SK-N-SH treated with all-trans-retinoic acid at 6 μM for 48 hours (cell line): Measurements from ENCODE around the gene NRAP.

Experiments
- ATAC-seq: fragments of 200-7000 bp; cut with Tn5 transposase; 3 replicates; pipeline ENCODE4 v1.9.1; 2020; ENCODE audit warnings: mild to moderate bottlenecking, moderate library complexity
- ARNTL ChIP-seq: fragments of 450-650 bp; formaldehyde crosslinking; IDR thresholded peaks from 2 replicates; pipeline ENCODE4 v1.5.0; 2020; ENCODE audit warnings: low read depth, mild to moderate bottlenecking, moderate library complexity, borderline replicate concordance
- BACH2 ChIP-seq: fragments of 250-450 bp; sonication (Bioruptor Pico); IDR thresholded peaks from 2 replicates; pipeline ENCODE4 v1.9.0; 2021; ENCODE audit warnings: mild to moderate bottlenecking, borderline replicate concordance
- CREB5 ChIP-seq: fragments of 250-450 bp; sonication (Bioruptor Pico); IDR thresholded peaks from 2 replicates; pipeline ENCODE4 v1.5.1; 2020; ENCODE audit warnings: low read depth, mild to moderate bottlenecking, moderate library complexity
- CSDC2 ChIP-seq: fragments of 250-450 bp; sonication (Bioruptor Pico); IDR thresholded peaks from 2 replicates; pipeline ENCODE4 v1.5.0; 2020; ENCODE audit warnings: mild to moderate bottlenecking, moderate library complexity
- CSRNP3 ChIP-seq: fragments of 250-450 bp; sonication (Bioruptor Pico); IDR thresholded peaks from 2 replicates; pipeline ENCODE4 v1.5.1; 2021; ENCODE audit warnings: mild to moderate bottlenecking, moderate library complexity
- ESRRG ChIP-seq: fragments of 250-450 bp; sonication (Bioruptor Pico); IDR thresholded peaks from 2 replicates; pipeline ENCODE4 v1.6.1; 2021; ENCODE audit warnings: mild to moderate bottlenecking
- GLIS3 ChIP-seq: fragments of 250-450 bp; sonication (Bioruptor Pico); IDR thresholded peaks from 2 replicates; pipeline ENCODE4 v1.5.0; 2020; ENCODE audit warnings: mild to moderate bottlenecking, moderate library complexity
- ISL1 ChIP-seq: fragments of 250-450 bp; sonication (Bioruptor Pico); IDR thresholded peaks from 2 replicates; pipeline ENCODE4 v2.1.2; 2022; ENCODE audit warnings: mild to moderate bottlenecking, moderate library complexity
- OSR1 ChIP-seq: fragments of 250-450 bp; sonication (Bioruptor Pico); IDR thresholded peaks from 2 replicates; pipeline ENCODE4 v1.8.0; 2022; ENCODE audit warnings: moderate library complexity, mild to moderate bottlenecking, inconsistent platforms
- PATZ1 ChIP-seq: fragments of 250-450 bp; sonication (Bioruptor Pico); IDR thresholded peaks from 2 replicates; pipeline ENCODE4 v1.8.0; 2020; ENCODE audit warnings: mild to moderate bottlenecking, moderate library complexity, borderline replicate concordance
- POU6F1 ChIP-seq: fragments of 250-450 bp; sonication (Bioruptor Pico); IDR thresholded peaks from 2 replicates; pipeline ENCODE4 v1.8.0; 2021; ENCODE audit warnings: low read depth, mild to moderate bottlenecking, moderate library complexity, borderline replicate concordance
- PPARA ChIP-seq: fragments of 250-450 bp; sonication (Bioruptor Pico); IDR thresholded peaks from 2 replicates; pipeline ENCODE4 v1.5.0; 2020; ENCODE audit warnings: mild to moderate bottlenecking, borderline replicate concordance
- RARB ChIP-seq: fragments of 250-450 bp; sonication (Bioruptor Pico); IDR thresholded peaks from 2 replicates; pipeline ENCODE4 v1.8.0; 2021; ENCODE audit warnings: mild to moderate bottlenecking, moderate library complexity
- SNAI2 ChIP-seq: fragments of 250-450 bp; sonication (Bioruptor Pico); IDR thresholded peaks from 2 replicates; pipeline ENCODE4 v1.5.0; 2020; ENCODE audit warnings: mild to moderate bottlenecking, moderate library complexity
- TCF4 ChIP-seq: fragments of 250-450 bp; sonication (Bioruptor Pico); IDR thresholded peaks from 2 replicates; pipeline ENCODE4 v1.8.0; 2021; ENCODE audit warnings: mild to moderate bottlenecking, moderate library complexity, borderline replicate concordance
- TOX ChIP-seq: fragments of 250-450 bp; sonication (Bioruptor Pico); IDR thresholded peaks from 2 replicates; pipeline ENCODE4 v1.8.0; 2021; ENCODE audit warnings: mild to moderate bottlenecking, moderate library complexity, borderline replicate concordance
- TSHZ2 ChIP-seq: fragments of 250-450 bp; sonication (Bioruptor Pico); IDR thresholded peaks from 2 replicates; pipeline ENCODE4 v1.5.0; 2020; ENCODE audit warnings: mild to moderate bottlenecking, moderate library complexity
- ZC3H10 ChIP-seq: fragments of 250-450 bp; sonication (Bioruptor Pico); IDR thresholded peaks from 2 replicates; pipeline ENCODE4 v1.5.1; 2021; ENCODE audit warnings: mild to moderate bottlenecking, moderate library complexity
- ZFP3 ChIP-seq: fragments of 250-450 bp; sonication (Bioruptor Pico); IDR thresholded peaks from 2 replicates; pipeline ENCODE4 v1.5.0; 2020; ENCODE audit warnings: mild to moderate bottlenecking, moderate library complexity
- ZFP30 ChIP-seq: fragments of 450-650 bp; formaldehyde crosslinking; IDR thresholded peaks from 2 replicates; pipeline ENCODE4 v1.5.0; 2022; ENCODE audit warnings: mild to moderate bottlenecking, moderate library complexity
- ZNF565 ChIP-seq: fragments of 450-650 bp; formaldehyde crosslinking; conservative IDR thresholded peaks from 2 replicates; pipeline ENCODE4 v1.5.0; 2020; ENCODE audit warnings: low read depth, mild to moderate bottlenecking, moderate library complexity
- ZNF70 ChIP-seq: fragments of 450-650 bp; formaldehyde crosslinking; IDR thresholded peaks from 2 replicates; pipeline ENCODE4 v1.5.0; 2020; ENCODE audit warnings: mild to moderate bottlenecking, moderate library complexity
- ZNF8 ChIP-seq: fragments of 450-650 bp; formaldehyde crosslinking; IDR thresholded peaks from 2 replicates; pipeline ENCODE4 v1.5.0; 2020; ENCODE audit warnings: mild to moderate bottlenecking, moderate library complexity

The NRAP gene

GRCh38 chr10:113554214-113554613, 109.6 kb downstream of the NRAP start:
- no peak for TF ChIP-seq PPARA (CRISPR knock-in tag)
- no peak for TF ChIP-seq BACH2
- no peak for TF ChIP-seq ESRRG (CRISPR knock-in tag)
- no peak for TF ChIP-seq ZFP30 (CRISPR knock-in tag)
- no peak for TF ChIP-seq CSDC2
- no peak for TF ChIP-seq ZC3H10 (CRISPR knock-in tag)
- no peak for TF ChIP-seq ARNTL (CRISPR knock-in tag)
- TF ChIP-seq TCF4 (CRISPR knock-in tag) = no peak
- TF ChIP-seq CREB5 (CRISPR knock-in tag) = no peak
- TF ChIP-seq TOX = no peak
- TF ChIP-seq ZNF565 (CRISPR knock-in tag) = no peak
- TF ChIP-seq ISL1 (CRISPR knock-in tag) = no peak
- no peak for TF ChIP-seq ZNF70 (CRISPR knock-in tag)
- no peak for TF ChIP-seq TSHZ2 (CRISPR knock-in tag)
- TF ChIP-seq GLIS3 (CRISPR knock-in tag) = no peak
- no peak for TF ChIP-seq RARB (CRISPR knock-in tag)
- TF ChIP-seq ZNF8 = no peak
- TF ChIP-seq, all 23 proteins: peak for 0
- no peak for ATAC-seq

GRCh38 chr10:113553149-113553548, 110.7 kb downstream of the NRAP start:
- ATAC-seq = no peak
- TF ChIP-seq TSHZ2 (CRISPR knock-in tag) (no peak), BACH2 (no peak), ZFP3 (no peak), CREB5 (CRISPR knock-in tag) (no peak), ZC3H10 (CRISPR knock-in tag) (no peak), RARB (CRISPR knock-in tag) (no peak), ZNF8 (no peak), ZNF70 (CRISPR knock-in tag) (no peak), ZNF565 (CRISPR knock-in tag) (no peak), OSR1 (CRISPR knock-in tag) (no peak), ISL1 (CRISPR knock-in tag) (no peak), POU6F1 (CRISPR knock-in tag) (no peak)

- ATAC-seq = no peak
- TF ChIP-seq ZNF70 (CRISPR knock-in tag) (no peak), OSR1 (CRISPR knock-in tag) (no peak), ESRRG (CRISPR knock-in tag) (no peak), ARNTL (CRISPR knock-in tag) (no peak), ZC3H10 (CRISPR knock-in tag) (no peak), PATZ1 (no peak), ZFP3 (no peak), GLIS3 (CRISPR knock-in tag) (no peak), CSDC2 (no peak), TCF4 (CRISPR knock-in tag) (no peak), SNAI2 (no peak), ZFP30 (CRISPR knock-in tag) (no peak), RARB (CRISPR knock-in tag) (no peak), CSRNP3 (CRISPR knock-in tag) (no peak), ZNF565 (CRISPR knock-in tag) (no peak), ISL1 (CRISPR knock-in tag) (no peak), BACH2 (no peak)
Observed at GRCh38 chr10:113552701-113553100, 111.1 kb downstream of the NRAP start, which contains the start of gene HABP2. HABP2 (plus strand) TSS chr10:113553053; CDS start chr10:113553122, 69 bp downstream.
